Epithelial cell of prostate (primary cell): ENCODE data around the gene GRM7.

ENCODE experiments used
- DNase-seq: peaks from one replicate; pipeline ENCODE4 v3.0.0-alpha.2; 2011; ENCODE audit warnings: low read depth, low spot score
- H3K27ac ChIP-seq: fragments of 450-650 bp; 2 replicates; pipeline ENCODE4 v1.5.1; 2017; ENCODE audit warnings: mild to moderate bottlenecking

The GRM7 gene

GRCh38 chr3:7620401-7620800 is 759.5 kb downstream of the GRM7 start:
- DNase-seq, result no peak
- no peak overlapping the region for H3K27ac ChIP-seq

- no peak overlapping the region for H3K27ac ChIP-seq
- no peak for DNase-seq
Measured at GRCh38 chr3:7621046-7621630, 760.2 kb downstream of the GRM7 start.

GRCh38 chr3:7621651-7622050 is 760.7 kb downstream of the GRM7 start:
- DNase-seq, result no peak
- H3K27ac ChIP-seq, result no peak overlapping the region

GRCh38 chr3:7625021-7625420 is 764.1 kb downstream of the GRM7 start:
- DNase-seq, result no peak
- no peak overlapping the region for H3K27ac ChIP-seq

- no peak overlapping the region for H3K27ac ChIP-seq
- no peak for DNase-seq
Measured at GRCh38 chr3:7630351-7630911, 769.5 kb downstream of the GRM7 start.

- DNase-seq, result no peak
Measured at GRCh38 chr3:7630925-7631324, 770.0 kb downstream of the GRM7 start.

GRCh38 chr3:7632305-7632704 is 771.4 kb downstream of the GRM7 start:
- H3K27ac ChIP-seq, result no peak overlapping the region
- no peak for DNase-seq

More at GRCh38 chr3:7630925-7631324, 770.0 kb downstream of the GRM7 start:
- no peak overlapping the region for H3K27ac ChIP-seq

- H3K27ac ChIP-seq, result no peak overlapping the region
- no peak for DNase-seq
Measured at GRCh38 chr3:7637694-7638093, 776.8 kb downstream of the GRM7 start.

- DNase-seq, result no peak
- H3K27ac ChIP-seq, result no peak overlapping the region
Measured at GRCh38 chr3:7638103-7638502, 777.2 kb downstream of the GRM7 start.

GRCh38 chr3:7640787-7641186 is 779.9 kb downstream of the GRM7 start:
- DNase-seq, result no peak

GRCh38 chr3:7646851-7647250 is 785.9 kb downstream of the GRM7 start:
- no peak overlapping the region for H3K27ac ChIP-seq
- DNase-seq, result no peak

More at GRCh38 chr3:7640787-7641186, 779.9 kb downstream of the GRM7 start:
- no peak overlapping the region for H3K27ac ChIP-seq

- no peak for DNase-seq
- no peak overlapping the region for H3K27ac ChIP-seq
Measured at GRCh38 chr3:7650466-7650865, 789.6 kb downstream of the GRM7 start.

GRCh38 chr3:7651274-7651673 is 790.4 kb downstream of the GRM7 start:
- H3K27ac ChIP-seq, result no peak overlapping the region
- no peak for DNase-seq

GRCh38 chr3:7657214-7658112 is 796.5 kb downstream of the GRM7 start:
- DNase-seq, result no peak
- H3K27ac ChIP-seq, result peak overlapping the region; percentile 33

GRCh38 chr3:7658294-7658693 is 797.4 kb downstream of the GRM7 start:
- no peak for DNase-seq
- H3K27ac ChIP-seq, result no peak overlapping the region

GRCh38 chr3:7659079-7659478 is 798.2 kb downstream of the GRM7 start:
- no peak overlapping the region for H3K27ac ChIP-seq
- no peak for DNase-seq

- H3K27ac ChIP-seq, result no peak overlapping the region
- no peak for DNase-seq
Measured at GRCh38 chr3:7663771-7664170, 802.9 kb downstream of the GRM7 start.

GRCh38 chr3:7667774-7668173 is 806.9 kb downstream of the GRM7 start:
- H3K27ac ChIP-seq, result no peak overlapping the region
- no peak for DNase-seq

GRCh38 chr3:7669641-7670040 is 808.7 kb downstream of the GRM7 start:
- DNase-seq, result no peak
- no peak overlapping the region for H3K27ac ChIP-seq

- no peak overlapping the region for H3K27ac ChIP-seq
- no peak for DNase-seq
Measured at GRCh38 chr3:7678521-7678920, 817.6 kb downstream of the GRM7 start.

- H3K27ac ChIP-seq, result no peak overlapping the region
- DNase-seq, result peak; percentile 31
Measured at GRCh38 chr3:7682822-7683229, 821.9 kb downstream of the GRM7 start.
